Cortex of kidney (tissue), 1 donor: ENCODE results near the gene PLEKHD1.
"Not testable (repeated sequence)": the region's sequence is repeated elsewhere in the genome, so short reads cannot be mapped to it uniquely, and the experiment has no call there.

Experiments
- DNase-seq: peaks from one replicate; lab custom pipeline; 2025; lab: John Stamatoyannopoulos, UW

PLEKHD1 gene

DNA sequence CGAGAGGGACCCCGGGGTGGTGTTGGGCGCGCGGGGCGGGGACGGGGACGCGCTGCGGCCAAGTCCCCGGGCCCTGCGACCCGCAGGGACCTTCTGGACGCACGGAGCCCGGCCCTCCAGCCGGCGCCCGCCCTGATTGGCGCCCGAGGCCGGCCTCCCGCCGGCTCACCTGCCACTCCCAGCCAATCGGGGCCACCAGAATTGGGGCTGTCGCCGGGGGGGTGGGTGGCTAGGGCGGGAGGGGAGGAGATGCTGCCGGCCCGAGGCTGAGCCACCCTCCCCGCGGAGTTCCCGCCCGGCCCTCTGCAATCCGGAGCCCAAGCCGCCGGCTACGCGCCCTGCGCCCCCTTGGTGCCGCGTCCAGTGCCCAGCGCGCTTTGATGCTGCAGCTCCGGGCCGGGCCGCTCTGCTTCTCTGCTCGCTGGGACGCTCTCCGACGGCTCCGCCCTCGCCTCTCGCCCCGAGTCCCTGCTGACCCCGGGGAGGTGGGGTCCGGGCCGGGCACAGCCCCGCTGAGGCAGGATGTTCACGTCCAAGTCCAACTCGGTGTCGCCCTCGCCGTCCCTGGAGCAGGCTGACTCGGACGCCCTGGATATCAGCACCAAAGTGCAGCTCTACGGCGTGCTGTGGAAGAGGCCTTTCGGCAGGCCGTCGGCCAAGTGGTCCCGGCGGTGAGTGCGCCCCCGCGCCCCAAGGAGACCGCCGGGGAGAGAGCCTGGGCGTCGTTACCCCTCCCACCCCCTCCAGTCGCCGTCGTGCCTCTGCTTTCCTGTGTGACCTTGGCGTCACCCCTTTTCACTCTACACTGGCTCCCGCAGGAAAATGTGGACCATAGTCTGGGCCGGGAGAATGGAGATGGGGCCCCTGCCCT lies at the start of gene PLEKHD1:
PLEKHD1 (plus strand) TSS at position 285 of the 871 bp plus-strand sequence; CDS start at position 523, 238 bp downstream.
- DNase-seq: no peak

DNA sequence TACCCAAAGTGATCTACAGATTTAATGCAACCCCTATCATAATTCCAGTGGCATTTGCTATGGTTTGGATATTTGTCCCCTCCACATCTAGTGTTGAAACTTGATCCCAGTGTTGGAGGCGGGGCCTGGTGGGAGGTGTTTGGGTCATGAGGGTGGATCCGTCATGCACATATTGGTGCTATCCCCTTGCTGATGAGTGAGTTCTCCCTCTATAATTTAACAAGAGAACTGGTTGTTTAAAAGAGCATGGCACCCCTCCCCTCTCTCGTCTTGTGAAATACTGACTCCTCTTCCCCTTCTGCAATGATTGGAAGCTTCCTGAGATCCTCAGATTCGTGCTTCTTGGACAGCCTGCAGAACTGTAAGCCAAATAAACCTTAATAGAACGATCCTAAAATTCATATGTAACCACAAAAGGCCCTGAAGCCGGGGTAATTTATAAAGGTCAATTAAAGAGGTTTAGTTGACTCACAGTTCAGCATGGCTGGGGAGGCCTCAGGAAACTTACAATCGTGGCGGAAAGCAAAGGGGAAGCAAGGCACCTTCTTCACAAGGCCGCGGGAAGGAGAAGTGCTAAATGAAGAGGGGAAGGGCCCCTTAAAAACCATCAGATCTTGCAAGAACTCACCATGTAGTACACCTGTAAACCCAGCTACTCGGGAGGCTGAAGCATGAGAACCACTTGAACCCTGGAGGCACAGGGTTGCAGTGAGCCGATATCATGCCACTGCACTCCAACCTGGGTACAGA lies 44.8 kb upstream of the PLEKHD1 start:
- DNase-seq: no peak

DNA sequence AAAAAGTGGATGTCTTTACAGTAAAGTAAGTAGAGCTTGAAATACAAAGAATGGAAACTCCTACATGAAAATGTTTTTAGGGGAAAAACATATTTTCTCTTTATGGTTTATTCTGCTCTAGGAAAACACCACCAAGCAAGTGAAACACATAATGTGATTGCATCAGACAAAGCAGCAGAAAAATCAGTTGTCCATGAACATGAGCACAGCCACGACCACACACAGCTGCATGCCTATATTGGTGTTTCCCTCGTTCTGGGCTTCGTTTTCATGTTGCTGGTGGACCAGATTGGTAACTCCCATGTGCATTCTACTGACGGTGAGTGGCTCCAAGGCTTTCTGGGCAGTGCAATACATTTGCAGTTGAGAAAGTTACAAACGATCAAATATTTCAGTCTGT lies 42.6 kb upstream of the PLEKHD1 start:
- no peak for DNase-seq

DNA sequence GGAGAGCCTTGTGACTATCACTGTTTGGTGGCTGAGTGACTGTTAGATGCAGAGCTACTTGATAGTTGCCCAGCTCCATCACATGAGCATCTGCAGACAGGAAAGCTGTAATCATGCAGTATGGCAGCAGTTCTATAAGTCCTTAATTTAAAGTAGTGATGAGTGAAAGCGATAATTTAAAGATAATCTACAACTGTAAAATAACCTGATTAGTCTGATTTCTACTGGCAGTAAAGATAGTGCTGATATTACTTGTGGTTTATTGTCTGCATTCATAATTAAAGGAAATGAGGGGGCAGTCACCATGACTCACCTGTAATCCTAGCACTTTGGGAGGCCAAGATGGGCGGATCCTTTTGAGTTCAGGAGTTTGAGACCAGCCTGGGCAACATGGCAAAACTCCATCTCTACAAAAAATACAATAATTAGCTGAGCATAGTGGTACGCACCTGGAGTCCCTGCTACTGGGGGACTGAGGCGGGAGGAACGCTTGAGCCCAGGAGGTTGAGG lies 41.2 kb upstream of the PLEKHD1 start:
- no peak for DNase-seq

DNA sequence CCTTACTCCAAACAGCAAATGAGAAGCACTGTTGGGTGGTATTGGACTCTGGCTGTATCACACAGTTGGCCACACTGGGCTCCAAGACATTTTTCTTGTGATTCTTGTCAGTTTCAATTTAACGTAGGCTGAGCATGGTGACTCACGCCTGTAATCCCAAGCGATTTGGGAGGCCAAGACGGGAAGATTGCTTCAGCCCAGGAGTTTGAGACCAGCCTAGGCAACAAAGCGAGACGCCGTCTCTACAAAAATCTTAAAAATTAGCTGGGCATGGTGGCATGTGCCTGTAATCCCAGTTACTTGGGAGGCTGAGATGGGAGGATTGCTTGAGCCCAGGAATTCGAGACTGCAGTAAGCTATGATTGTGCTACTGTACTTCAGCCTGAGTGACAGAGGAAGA lies 35.3 kb upstream of the PLEKHD1 start:
- no peak for DNase-seq

DNA sequence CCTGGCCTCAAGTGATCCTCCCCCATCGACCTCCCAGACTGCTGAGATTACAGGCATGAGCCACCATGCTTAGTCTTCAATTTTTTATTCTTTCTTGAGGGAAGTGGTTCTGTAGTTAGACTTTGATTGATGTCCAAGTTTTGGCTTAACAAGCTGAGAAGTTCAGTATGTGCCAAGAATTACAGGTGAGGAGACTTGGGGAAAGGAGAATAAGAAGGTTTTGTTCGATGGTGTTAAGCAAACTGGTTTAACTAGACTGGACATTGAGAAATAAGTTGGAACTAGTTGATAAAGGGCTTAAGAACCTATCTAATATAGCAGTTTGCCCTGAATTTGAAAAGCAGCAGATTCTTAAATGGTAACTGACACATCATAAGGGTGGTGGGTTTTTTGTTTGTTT lies 32.6 kb upstream of the PLEKHD1 start:
- no peak for DNase-seq

DNA sequence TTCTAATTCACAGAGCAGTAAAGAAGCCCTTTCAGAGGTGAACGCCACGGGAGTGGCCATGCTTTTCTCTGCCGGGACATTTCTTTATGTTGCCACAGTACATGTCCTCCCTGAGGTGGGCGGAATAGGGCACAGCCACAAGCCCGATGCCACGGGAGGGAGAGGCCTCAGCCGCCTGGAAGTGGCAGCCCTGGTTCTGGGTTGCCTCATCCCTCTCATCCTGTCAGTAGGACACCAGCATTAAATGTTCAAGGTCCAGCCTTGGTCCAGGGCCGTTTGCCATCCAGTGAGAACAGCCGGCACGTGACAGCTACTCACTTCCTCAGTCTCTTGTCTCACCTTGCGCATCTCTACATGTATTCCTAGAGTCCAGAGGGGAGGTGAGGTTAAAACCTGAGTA lies 26.2 kb upstream of the PLEKHD1 start:
- DNase-seq: no peak

DNA sequence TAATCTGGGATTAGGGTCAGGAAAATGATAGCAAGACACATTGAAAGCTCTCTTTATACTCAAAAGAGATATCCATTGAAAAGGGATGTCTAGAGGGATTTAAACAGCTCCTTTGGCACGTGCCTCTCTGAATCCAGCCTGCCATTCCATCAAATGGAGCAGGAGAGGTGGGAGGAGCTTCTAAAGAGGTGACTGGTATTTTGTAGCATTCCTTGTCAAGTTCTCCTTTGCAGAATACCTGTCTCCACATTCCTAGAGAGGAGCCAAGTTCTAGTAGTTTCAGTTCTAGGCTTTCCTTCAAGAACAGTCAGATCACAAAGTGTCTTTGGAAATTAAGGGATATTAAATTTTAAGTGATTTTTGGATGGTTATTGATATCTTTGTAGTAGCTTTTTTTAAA lies 25.4 kb upstream of the PLEKHD1 start:
- no peak for DNase-seq

DNA sequence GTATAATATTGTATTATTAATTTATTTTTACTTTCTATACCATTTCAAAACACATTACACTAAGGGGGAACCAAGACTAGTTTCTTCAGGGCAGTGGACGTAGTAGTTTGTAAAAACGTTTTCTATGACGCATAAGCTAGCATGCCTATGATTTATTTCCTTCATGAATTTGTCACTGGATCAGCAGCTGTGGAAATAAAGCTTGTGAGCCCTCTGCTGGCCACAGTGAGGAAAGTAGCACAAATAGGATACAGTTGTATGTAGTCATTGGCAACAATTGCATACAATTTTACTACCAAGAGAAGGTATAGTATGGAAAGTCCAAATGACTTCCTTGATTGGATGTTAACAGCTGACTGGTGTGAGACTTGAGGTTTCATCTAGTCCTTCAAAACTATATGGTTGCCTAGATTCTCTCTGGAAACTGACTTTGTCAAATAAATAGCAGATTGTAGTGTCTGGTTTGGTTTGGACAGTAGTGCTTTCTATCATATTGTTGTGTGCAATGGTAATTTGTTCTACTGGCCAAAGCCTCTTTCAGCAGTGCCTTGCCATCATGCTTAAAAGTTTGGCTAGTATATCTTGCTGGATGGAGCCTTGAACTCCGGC lies 24.3 kb upstream of the PLEKHD1 start:
- DNase-seq: no peak

DNA sequence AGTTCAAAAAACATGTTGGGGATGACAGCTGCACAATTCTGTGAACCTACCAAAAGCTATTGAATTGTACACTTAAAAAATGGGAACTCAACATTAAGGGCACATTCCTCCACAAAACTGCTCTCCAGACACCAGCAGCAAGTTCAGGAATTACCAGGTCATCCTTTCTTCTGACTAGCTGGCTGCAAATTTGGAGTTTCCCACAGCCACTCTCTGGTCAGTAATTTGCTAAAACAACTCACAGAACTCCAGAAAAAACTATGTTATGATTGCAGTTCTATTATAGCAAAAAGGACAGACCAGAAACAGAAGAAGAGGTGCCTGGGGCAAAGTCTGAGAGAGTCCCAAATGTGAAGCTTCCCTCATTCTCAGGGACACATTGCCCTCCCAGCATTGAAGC lies 20.1 kb upstream of the PLEKHD1 start:
- DNase-seq: no peak

DNA sequence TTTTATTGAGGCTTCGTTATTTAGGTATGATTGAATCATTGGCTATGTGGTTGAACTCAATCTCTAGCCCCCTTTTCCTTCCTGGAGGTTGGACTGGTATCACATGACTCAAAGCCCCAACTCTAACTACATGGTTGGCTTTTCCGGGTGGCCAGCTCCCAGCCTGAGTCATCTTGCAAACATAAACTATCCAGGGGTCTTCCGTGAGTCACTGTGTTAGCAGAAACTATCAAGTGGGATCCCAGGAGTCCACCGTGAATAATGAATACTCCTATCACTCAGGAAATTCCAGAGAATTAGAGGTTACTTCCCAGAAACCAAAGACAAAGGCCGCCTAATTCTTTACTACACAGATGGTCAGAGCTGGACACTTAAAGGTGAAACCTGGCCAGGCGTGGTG lies 19.7 kb upstream of the PLEKHD1 start:
- no peak for DNase-seq

DNA sequence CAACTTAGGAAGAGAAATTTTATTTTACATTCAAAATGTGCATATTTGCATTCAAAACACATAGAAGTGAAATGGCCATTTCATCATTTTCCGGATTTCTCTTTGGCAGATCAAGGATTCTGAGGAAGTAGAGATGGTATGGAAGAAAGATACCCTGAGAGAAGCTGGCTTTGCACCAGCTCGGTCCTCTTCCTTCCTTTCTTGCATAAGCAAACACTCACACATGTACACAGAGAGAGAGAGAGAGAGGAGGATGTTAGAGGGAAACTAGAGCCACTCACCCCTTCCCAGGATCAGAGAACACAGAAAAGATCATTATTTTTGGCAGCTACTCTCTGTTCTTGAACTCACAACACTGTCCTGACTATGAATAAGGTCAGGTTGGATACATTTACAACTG lies 15.6 kb upstream of the PLEKHD1 start:
- DNase-seq: no peak

DNA sequence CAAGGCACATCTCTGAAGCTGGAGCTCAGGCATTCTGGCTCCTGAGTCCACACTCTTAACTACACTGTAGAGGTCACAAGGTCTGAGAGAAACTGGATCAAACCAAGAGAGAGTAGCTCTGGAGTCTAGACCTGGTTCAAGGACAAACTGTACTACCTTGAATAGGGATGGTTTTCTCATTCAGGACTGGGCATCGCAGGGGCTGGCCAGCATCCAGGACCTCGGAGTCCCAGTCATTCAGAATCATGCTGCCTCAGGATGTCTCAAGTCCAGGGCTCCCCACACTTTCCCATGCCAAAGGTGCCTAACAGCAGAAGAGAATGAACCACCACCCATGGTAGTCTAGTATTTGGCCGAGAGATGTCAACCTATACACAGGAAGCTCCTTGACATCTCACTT lies 13.1 kb upstream of the PLEKHD1 start:
- DNase-seq: no peak

DNA sequence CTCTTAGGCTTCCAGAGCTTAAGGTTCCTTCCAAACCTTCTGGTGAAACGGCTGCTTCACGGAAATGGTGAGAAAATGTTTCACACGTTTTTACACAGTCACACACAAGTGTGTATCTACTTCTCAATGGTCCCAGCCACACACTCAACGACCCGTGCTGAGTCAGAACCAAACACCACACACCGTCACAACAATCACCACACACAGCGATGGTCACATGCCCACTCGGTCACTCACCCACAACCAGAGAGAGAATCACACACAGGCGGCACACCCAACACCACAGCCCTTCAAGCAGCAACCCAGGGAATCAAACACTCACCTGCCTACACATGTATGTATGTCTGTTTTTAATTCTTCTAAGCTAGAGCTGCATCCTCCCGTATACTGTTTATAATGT lies 12.6 kb upstream of the PLEKHD1 start:
- DNase-seq: no peak

DNA sequence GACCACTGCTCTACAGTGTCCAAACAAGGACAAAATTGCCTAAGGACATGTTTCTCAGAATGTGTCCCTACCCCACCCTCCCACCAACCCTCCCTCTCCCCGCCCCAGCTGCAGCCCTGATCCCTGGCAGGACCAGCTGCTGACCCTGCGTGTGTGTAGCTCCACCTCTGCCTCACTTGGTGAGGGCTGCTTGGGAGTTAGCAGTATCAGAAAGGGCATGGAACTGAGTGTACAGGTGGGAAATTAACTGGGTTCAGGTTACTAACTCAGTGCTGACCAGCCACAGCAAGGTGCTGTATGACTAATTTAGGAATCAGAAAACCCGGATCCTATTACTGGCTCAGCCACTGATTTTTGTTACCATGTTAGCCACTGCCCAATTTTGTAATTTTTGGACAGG lies 11.3 kb upstream of the PLEKHD1 start:
- DNase-seq: no peak

DNA sequence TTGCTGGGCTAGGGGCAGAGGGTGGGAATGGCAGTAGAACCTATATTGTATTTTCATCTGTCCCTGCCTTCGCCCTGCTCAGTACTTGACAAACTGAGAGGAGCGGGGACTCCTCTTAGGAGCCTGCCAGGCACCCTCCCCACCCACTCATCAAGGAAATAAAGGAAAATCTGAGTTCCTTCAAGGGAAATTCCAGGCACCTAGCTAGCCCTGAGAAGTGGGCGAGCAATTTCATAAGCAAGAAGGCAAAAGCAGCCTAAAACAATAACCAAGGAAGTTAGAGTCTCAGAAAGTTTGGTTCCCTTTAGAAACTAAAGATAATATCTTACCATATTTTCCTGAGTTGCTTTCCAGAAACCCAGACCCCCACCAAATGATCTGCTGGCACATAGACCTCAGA lies 10.6 kb upstream of the PLEKHD1 start:
- no peak for DNase-seq

DNA sequence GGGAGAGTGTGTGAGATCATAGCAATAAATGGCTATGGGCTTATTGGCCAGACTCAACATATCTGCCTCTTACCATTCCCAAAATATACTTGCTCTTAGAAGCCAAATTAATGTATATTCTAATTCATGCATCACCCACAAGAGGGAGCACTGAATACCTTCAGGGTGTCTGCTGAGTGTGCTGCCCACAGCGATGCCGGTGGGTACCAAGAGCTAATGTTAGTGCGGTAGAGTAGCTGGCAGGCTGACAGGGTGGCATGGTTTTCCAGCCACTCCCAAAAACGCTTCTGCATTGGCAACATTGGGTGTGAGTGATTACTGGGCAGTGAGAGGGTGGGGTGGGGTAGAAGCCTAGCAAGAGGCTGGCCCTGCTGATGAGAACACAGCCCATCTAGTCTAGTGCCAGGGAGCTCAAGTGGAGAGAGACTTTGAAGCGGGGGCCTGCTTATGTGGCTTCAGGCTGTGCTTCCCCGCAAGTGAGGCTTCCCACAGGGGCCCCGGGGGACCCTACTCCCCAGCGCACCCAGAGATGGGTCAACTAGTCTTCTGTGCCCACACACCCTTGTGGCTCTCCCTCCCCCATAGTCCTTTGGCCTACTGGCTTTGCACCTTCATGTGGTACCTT lies 9.2 kb upstream of the PLEKHD1 start:
- no peak for DNase-seq

DNA sequence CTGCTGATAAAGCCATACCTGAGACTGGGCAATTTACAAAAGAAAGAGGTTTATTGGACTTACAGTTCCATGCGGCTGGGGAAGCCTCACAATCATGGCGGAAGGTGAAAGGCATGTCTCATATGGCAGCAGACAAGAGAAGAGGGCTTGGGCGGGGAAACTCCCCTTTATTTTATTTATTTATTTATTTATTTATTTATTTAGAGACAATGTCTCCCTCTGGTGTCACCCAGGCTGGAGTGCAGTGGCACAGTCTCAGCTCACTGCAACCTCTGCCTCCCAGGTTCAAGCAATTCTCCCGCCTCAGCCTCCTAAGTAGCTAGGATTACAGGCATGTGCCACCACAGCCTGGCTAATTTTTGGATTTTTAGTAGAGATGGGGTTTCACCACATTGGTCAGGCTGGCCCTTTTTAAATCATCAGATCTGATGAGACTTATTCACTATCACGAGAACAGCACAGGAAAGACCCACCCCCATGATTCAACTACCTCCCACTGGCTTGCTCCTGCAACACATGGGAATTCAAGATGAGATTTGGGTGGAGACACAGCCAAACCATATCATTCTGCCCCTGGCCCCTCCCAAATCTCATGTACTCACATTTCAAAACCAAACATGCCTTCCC lies 7.6 kb upstream of the PLEKHD1 start:
- DNase-seq: not testable (repeated sequence)

DNA sequence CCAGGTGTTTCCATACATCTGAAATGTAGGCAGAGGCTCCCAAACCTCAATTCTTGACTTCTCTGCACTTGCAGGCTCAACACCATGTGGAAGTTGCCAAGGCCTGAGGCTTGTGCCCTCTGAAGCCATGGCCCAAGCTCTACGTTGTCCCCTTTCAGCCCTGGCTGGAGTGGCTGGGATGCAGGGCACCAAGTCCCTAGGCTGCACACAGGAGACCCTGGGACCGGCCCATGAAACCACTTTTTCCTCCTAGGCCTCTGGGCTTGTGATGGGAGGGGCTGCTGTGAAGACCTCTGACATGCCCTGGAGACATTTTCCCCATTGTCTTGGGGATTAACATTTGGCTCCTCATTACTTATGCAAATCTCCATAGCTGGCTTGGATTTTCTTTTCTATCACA lies 6.5 kb upstream of the PLEKHD1 start:
- DNase-seq: not testable (repeated sequence)

DNA sequence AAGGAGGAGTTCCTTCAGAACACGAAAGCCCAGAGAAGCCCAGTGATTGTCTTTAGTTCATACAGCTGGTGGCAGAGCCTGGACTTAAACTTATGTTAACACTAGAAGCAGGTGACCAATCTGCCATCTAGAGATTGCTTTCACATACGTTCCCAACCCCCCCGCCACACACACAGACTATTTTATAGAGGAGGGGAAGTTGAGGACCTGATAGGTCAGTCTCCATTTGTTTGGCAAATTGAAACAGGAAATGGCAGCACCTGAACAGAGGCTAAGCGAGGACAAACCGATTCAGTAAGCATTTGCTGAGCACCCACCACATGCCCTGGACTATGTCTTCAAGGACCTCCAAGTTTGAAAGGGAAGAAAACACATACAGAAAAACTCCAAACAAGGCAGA lies 4.8 kb upstream of the PLEKHD1 start:
- no peak for DNase-seq

DNA sequence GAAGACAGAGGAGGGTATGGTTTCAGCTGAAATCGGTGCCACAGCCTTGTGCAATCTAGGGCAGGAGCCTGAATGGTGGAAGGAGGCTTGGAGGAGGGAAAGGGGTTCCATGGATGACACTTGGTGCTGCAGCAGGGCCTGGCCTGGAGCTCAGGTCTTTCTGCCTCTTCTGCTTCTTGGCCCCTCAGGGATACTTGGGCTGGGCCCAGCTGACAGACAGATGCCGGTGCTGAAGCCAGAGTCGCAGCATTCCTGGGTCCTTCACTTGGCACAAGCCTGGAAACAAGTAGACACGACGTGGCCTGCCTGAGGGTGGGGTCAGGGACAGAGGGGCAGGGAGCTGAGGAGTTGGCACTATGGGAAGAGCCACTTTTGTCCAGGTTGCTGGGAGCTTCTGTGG lies 4.4 kb upstream of the PLEKHD1 start:
- DNase-seq: no peak
